ENCODE measurements around the gene AGPS.
A peak's percentile ranks its signal among the peaks of the same experiment; 100 is the strongest.

The AGPS gene

DNA sequence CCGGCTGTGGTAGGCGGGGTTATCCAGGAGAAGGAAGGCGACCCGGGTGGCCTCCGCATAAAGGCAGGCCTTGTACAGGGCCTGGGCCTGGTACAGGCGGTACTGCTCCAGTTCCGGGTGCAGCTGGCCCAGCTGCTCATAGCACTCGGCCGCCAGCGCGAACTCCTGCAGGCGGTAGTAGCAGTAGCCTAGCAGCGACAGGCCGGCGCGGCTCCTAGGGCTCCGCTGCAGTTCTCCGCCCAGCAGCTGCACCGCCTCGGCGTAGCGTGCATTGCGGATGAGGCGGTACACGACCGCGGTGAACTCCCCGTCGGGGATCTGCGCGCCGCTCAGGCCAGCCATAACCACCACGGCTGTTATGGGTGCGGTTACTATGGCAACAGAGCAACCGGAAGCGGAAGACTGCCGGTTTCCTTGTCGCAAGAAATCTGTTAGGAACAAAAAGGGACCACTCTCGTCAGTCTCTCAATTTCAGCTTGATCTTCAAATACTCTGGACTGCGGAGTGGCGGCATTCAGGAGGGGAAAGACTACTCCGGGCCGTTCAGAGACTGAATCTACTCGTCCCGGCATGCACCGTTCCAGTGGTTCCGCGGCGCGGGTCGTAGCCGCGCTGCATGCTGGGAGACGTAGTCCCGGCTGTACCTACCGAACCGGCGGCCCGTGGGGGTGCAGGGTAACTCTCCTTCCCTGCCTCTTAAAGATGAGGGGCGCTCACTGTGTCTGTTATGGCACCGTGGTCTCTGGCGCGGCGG lies 160.0 kb downstream of the AGPS start:
- DNase-seq (ENCODE audit: low read depth in 2 of 2): peak; percentile 77 to 80

DNA sequence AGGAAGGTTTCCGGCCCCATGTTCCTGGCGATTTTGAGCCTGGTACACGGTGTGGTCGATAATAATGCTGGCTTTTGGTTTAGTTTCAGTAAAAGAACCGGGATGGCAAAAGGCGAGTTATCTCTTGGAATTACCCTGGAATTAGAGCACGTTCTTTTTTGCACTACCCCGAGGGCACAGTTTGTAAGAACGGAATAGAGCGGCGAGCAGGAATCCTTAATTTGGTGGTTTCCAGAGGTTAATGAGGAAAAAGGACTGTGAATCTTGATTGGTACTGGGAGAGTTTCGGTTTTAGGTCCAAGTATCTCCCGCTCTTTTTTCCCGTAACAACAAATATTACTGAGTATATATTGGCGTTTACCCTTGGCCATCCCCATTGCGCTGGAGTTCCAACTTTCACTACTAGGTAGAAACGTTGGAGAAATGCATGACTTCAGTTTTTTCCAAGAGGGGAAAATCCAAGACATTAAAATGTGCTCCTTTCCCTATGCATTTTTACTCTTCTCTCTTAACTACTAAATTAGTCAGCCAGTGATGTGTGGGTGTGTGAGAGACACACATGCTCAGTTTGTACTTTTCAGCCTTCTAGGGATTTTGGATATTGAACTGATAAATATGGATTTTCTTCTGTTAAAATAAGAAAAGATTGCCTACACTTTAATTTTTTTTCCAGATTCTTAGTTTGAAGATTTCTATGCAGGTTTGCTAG lies 160.8 kb downstream of the AGPS start:
- no peak for DNase-seq (ENCODE audit: low read depth in 2 of 2)

DNA sequence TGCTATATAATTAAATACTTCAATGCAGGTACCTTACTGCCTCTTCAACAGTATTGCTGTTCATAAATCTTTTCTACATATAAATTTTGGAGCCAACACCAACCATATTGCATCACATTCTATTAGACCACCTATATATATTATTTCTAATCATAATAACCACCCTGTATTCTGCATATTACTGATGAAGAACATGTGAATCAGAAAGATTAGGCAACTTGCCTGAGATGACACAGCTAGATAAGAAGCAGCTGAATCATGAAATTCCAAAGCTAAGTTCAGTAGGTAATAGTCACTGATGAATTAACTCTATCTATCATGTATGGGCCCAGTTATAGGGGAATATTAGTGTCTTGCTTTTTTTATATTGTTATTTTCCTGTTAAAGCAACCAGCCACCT lies 161.8 kb downstream of the AGPS start:
- DNase-seq (ENCODE audit: low read depth in 2 of 2): no peak

DNA sequence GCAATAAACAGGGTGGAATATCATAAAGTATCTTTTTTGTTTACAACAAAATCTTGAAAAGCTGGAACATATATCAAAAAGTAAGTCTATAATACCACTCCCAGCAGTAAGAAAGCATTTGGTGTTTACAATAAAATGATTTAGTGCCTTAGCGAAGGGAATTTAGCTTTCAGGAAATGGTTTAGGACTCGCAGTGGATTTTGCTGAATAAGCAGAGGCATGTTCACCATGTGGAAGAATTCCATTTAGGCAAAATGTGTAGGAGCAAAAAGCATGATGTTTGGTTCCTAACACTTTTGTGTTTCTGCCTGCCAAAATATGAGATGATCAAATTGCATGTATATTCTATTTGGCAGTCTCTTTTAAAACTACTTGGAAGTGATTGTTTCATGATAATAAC lies 163.6 kb downstream of the AGPS start:
- no peak for DNase-seq (ENCODE audit: low read depth in 2 of 2)

GRCh38 chr2:177557794-177558193 lies 165.2 kb downstream of the AGPS start:
- DNase-seq (ENCODE audit: low read depth in 2 of 2): no peak

DNA sequence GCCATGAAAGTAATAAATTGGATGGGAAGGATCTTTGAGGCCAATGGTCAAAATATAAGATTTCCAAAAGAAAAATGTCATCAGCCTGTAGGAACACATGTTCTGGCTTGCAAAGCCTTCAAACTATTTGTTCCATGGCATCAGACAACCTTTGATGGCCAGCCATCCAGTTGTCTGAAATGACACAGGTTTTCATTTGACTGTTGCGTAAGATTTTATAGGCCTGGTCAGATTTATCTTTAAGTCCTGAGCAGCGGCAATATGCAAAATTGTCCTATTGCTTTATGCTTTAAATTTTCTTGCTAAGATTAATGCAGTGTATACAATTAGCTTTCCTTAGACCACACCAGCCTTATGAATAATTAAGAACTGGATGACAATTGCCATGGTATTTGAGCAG lies 167.1 kb downstream of the AGPS start:
- DNase-seq (ENCODE audit: low read depth in 2 of 2): no peak

DNA sequence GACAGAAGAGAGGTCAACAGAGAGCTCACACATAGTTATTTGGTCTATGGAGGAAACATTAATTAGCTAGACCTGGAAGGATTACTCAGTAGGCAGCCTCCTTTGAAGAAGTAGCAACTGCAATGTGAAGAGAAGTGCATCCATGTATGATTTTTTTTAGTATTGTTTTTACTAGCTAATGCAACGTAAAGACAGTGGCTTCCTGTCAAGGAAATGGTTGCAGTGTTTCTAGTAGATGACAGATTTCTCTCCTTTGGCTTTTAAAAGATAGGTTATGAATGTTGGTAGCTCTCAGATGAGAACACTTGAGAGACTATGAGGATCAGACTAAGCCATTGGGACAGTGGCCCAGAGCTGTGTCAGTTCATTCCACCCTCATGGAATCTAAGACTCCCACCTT lies 175.8 kb downstream of the AGPS start:
- no peak for DNase-seq (ENCODE audit: low read depth in 2 of 2)

DNA sequence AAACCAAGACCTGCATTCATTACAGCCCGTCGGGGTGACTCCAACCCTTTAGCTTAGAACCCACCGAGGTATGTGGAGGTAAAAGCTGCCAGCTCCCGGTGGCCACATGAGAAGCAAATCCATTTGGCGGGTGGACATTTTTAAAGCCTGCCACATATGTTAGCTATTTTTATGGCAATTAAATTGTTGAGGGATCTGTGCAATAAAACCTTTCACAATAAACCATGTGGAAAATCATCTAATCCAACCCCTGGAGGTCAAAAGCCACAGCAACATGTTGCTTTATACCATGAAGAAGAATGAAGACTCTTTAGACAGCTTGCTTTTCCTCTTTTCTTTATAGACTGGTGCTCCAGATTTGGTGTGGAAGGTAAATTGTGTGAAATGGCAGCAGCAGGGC lies 176.3 kb downstream of the AGPS start:
- no peak for DNase-seq (ENCODE audit: low read depth in 2 of 2)

GRCh38 chr2:177572236-177572671 lies 179.7 kb downstream of the AGPS start:
- no peak for DNase-seq (ENCODE audit: low read depth in 2 of 2)

- no peak for DNase-seq (ENCODE audit: low read depth in 2 of 2)
Observed at GRCh38 chr2:177573120-177573519, 180.5 kb downstream of the AGPS start.

GRCh38 chr2:177574356-177574755 lies 181.8 kb downstream of the AGPS start:
- DNase-seq (ENCODE audit: low read depth in 2 of 2): no peak

DNA sequence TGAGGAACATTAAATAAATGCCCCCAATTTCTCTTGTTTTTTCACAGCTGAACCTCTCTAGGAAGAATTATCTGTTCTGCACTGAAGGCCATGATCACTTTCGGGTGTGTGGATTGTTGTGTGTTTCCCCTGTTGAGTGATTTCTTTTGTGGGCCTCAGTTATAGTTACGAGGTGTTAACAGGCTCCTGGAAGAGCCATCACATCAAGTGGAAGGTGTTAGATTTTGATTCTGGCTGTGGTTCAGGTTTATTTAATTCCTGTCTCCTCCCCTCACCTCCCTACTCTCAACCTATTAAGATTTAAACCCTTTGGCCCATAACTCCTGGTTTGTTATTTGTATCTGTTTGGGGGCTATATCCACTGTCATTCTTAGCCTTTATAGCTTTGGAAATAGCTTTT lies 182.8 kb downstream of the AGPS start:
- no peak for DNase-seq (ENCODE audit: low read depth in 2 of 2)

GRCh38 chr2:177577075-177577474 lies 184.5 kb downstream of the AGPS start:
- DNase-seq (ENCODE audit: low read depth in 2 of 2): no peak

- no peak for DNase-seq (ENCODE audit: low read depth in 2 of 2)
Observed at GRCh38 chr2:177578454-177578853, 185.9 kb downstream of the AGPS start.

DNA sequence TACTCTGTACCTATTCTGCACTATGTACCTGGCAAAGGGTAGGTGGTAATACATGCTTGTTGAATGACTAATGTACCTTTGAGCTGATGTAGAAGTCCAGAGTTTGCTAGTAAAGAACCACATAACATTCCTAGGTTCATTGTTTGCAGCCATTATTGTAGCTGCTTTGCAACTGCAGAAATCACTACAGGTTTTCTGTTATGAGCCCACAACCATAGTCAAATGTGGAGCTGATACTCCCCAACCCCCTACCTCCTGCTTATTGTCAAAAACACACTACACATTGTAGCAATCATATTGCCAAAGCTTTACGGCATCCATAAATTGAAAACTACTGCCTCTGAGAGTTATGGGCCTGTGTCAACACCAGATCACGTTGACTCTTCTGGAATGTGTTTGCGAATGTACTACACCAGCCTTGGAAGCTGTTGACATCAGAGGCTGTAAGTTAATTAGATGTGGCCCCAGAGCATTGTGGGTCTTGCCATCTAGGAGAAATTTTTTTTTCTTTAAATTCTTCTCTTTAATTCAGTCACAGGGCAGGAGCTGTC lies 187.0 kb downstream of the AGPS start:
- no peak for DNase-seq (ENCODE audit: low read depth in 2 of 2)

DNA sequence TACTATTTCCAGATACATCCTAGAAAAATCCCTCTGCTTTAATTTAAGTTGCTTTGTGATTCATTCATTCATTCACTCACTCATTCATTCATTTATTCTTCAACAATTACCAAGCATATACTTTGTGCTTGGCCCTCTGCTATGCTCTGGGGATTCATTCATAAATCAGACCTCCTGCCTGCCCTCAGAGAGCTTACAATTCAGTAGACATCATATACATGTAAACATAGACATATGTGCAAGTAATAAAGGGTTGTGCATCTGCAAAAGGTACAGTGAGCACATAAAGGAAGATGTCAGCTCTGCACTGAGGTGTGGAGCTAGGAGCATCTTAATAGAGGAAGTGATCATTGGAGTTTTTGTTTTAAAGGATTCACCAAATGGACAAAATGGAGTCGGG lies 189.4 kb downstream of the AGPS start:
- no peak for DNase-seq (ENCODE audit: low read depth in 2 of 2)

DNA sequence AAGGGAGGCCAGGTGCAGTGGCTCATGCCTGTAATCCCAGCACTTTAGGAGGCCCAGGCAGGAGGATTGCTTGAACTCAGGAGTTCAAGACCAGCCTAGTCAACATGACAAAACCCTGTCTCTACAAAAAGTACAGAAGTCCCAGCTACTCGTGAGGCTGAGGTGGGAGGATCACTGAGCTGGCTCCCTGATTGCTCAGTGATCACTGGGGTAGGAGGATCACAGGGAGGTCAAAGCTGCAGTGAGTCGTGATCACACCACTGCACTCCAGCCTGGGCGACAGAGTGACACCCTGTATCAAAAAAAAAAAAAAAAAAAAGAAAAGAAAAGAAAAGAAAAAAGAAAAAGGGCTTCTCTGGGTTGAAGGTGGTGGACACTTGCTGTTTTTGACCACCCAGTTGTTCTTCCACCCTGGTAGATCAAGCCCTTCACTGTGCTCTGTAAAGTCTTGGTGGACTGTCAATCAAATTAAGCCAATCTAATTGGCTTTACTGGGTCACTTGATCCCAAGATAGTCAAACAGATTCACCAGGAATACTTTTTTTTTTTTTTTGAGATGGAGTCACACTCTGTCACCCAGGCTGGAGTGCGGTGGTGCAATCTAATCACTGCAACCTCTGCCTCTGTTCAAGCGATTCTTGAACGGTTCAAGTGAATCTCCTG lies 191.6 kb downstream of the AGPS start:
- DNase-seq (ENCODE audit: low read depth in 2 of 2): no peak

DNA sequence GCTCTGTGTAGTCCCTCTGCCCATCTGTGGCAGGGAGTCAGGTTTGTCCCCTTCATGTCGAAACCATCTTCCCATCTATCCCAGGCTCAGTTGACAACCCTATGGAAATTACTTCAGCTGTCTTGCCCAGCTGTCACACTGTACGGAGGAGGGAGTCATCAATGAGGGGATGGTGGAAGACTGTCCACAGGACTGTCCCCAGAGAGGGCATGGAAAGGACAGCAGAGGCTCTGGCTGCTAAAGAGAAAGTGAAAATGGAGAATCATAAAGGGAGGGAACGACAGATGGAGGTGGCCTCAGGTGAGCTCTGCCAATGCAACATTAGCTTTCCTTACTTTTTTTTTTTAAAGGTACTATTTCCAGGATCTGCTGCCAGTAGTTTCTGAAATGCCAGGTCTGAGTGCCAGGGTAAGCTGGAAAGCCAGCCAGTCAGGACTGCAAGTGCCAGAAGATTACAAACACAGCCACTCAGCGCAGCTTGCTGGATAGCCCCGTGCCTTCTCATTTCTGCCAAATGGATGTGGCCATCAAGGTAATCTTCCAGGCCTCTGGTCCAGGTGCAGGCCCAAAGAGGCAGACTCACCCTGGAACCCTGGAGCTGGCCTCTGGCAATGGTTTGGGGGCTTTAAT lies 192.8 kb downstream of the AGPS start:
- DNase-seq (ENCODE audit: low read depth in 2 of 2): no peak

DNA sequence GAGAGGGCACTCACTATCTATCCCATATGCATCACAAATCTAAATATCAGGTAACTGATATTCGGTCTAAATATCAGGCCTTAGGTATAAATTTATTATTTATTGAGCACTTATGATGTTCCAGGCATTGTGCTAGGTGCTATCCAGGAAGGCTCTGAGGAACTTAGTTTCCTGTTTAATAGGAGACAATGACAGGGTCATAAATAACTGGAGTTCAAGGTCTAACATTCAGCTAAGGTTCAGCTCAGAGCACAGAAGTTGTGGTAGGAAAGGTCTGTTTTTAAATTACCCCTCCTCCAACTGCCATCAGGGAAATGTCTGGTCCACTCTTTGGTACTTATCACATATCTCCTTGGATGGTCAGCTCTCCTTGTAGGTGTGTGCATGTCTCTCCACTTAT lies 193.6 kb downstream of the AGPS start:
- no peak for DNase-seq (ENCODE audit: low read depth in 2 of 2)

DNA sequence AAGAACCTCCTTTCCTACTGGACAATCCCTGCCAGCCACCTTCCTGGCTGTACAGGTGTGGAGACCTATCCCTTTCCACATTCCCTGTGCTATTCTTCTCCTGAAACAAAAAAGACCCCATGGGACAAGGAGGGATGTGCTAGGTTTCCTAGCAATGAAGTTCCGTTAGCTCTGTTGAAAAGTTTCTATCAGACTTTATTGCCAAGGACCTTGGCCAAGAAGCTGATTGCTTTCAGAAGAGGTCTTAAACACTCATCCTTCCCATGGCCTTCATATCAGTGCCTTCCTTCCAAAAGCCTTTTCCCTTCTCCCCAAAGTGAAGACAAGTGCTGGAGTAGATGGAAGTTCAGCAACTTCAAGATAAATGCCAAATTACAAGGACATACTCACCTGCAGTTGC lies 194.8 kb downstream of the AGPS start:
- DNase-seq (ENCODE audit: low read depth in 2 of 2): no peak

GRCh38 chr2:177588671-177589070 lies 196.1 kb downstream of the AGPS start:
- DNase-seq (ENCODE audit: low read depth in 2 of 2): no peak

DNA sequence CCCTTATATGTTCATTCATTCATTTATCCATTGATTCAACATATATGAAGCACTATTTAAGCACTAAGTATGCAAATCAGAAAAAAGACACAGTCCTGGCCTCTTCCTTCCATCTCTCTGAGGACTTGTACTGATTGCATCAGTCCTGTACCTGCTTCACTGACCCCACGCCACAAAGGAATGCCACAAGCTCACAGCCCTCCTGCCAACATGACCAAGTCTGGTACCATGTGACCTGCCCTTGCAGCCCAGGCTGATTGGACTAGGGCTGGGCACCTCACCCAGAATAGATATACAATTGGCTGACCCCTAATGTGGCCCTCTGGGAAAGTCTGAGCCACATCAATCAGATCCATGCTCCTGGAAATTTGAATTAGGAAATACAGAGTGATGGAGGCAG lies 196.6 kb downstream of the AGPS start:
- no peak for DNase-seq (ENCODE audit: low read depth in 2 of 2)
